ENCODE measurements around the gene SUPT20HL1.

GRCh38 chrX:24333371-24333770 is 27.1 kb upstream of the SUPT20HL1 start:
- no peak for TF ChIP-seq CTCF (IDR thresholded peaks at IDR 0.05)
- TF ChIP-seq POLR2A (IDR thresholded peaks at IDR 0.05), result no peak

Measured in Peyer's patch (tissue), 4 donors.